ENCODE results near the gene CDR2.

Gene CDR2

DNA sequence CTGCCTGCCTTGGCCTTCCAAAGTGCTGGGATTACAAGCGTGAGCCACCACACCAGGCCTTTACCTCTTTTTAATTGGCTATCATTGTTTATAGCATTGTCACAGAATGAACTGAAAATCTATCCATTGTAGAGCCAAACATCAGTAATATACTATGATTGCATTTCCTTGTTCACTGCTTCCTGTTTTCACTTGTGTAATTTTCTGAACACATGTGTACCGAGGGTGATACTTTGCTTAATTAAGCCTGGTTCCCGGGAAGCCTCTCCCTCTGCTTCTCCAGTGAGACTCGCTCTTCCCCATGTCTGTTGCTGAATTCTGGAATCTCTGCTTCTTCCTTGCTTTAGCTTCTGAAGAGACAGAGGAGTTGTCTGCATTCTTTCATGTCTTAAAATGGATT is 44.1 kb downstream of the CDR2 start:
- Histone ChIP-seq H3K27me3 (replicated peaks; ENCODE audit: insufficient read depth, low read length) (no peaks in the 10 kb centered on the region), H3K27ac (ENCODE audit: low read length) (no peak overlapping the region), H2AFZ (ENCODE audit: low read length) (no peak overlapping the region), H3K4me1 (ENCODE audit: low read length) (no peaks in the 10 kb centered on the region), H3K9me2 (replicated peaks; ENCODE audit: insufficient read depth, low read length) (no peaks in the 10 kb centered on the region), H3K36me3 (replicated peaks; ENCODE audit: insufficient read depth, low read length) (peaks cover 14% of the 10 kb centered on the region), H3F3A (ENCODE audit: insufficient read depth, low read length) (no peaks in the 10 kb centered on the region), H3K4me2 (ENCODE audit: low read depth, low read length) (no peak overlapping the region), H3K79me2 (ENCODE audit: low read length) (no peaks in the 10 kb centered on the region), H3K4me3 (ENCODE audit: low read length) (no peak overlapping the region), H3K9me3 (replicated peaks; ENCODE audit: insufficient read depth, low read length) (no peaks in the 10 kb centered on the region), H4K20me1 (ENCODE audit: insufficient read depth, low read length) (no peaks in the 10 kb centered on the region), H3K9ac (ENCODE audit: low read length) (no peak overlapping the region)
- no peak for DNase-seq
- no peak for TF ChIP-seq EZH2 (optimal IDR thresholded peaks at IDR 0.05; ENCODE audit: low read depth, low read length)
- TF ChIP-seq, protein P1, sequence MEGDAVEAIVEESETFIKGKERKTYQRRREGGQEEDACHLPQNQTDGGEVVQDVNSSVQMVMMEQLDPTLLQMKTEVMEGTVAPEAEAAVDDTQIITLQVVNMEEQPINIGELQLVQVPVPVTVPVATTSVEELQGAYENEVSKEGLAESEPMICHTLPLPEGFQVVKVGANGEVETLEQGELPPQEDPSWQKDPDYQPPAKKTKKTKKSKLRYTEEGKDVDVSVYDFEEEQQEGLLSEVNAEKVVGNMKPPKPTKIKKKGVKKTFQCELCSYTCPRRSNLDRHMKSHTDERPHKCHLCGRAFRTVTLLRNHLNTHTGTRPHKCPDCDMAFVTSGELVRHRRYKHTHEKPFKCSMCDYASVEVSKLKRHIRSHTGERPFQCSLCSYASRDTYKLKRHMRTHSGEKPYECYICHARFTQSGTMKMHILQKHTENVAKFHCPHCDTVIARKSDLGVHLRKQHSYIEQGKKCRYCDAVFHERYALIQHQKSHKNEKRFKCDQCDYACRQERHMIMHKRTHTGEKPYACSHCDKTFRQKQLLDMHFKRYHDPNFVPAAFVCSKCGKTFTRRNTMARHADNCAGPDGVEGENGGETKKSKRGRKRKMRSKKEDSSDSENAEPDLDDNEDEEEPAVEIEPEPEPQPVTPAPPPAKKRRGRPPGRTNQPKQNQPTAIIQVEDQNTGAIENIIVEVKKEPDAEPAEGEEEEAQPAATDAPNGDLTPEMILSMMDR (IDR thresholded peaks at IDR 0.05; ENCODE audit: low read length): no peak
- no peak for TF ChIP-seq EZH2phosphoT487 (IDR thresholded peaks at IDR 0.05; ENCODE audit: low read length)

DNA sequence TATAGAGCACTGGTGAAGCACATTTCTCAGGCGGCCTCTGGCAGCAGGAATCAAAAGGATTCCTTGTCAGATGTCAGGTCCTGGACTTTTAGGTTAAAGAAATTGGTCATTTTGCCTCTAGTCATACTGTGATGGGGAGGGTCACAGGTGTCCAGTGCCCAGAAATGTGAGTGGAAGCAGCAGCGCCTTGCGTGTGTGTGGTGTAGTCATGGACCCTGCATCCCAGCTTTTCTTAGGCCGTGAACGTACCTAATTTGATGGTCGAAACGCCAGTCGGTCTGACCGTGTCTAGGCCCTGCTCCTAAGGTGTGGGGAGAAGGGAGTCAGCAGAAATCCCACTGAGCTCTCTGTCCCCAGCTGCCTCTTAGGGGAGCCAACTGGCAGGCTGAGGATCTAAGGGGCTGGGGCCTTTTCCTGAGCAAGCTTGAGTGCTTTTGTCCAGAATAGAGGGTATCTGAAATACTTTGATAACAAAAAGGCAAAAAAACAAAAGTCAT is 45.2 kb downstream of the CDR2 start:
- Histone ChIP-seq H3K9me3 (replicated peaks; ENCODE audit: insufficient read depth, low read length) (no peaks in the 10 kb centered on the region), H3K27ac (ENCODE audit: low read length) (no peak overlapping the region), H3K9me2 (replicated peaks; ENCODE audit: insufficient read depth, low read length) (no peaks in the 10 kb centered on the region), H3K4me2 (ENCODE audit: low read depth, low read length) (no peak overlapping the region), H3K9ac (ENCODE audit: low read length) (no peak overlapping the region), H3K4me3 (ENCODE audit: low read length) (no peak overlapping the region), H3K4me1 (ENCODE audit: low read length) (no peaks in the 10 kb centered on the region), H3F3A (ENCODE audit: insufficient read depth, low read length) (no peaks in the 10 kb centered on the region), H2AFZ (ENCODE audit: low read length) (no peak overlapping the region), H3K27me3 (replicated peaks; ENCODE audit: insufficient read depth, low read length) (no peaks in the 10 kb centered on the region), H3K36me3 (replicated peaks; ENCODE audit: insufficient read depth, low read length) (peaks cover 8% of the 10 kb centered on the region), H3K79me2 (ENCODE audit: low read length) (no peaks in the 10 kb centered on the region), H4K20me1 (ENCODE audit: insufficient read depth, low read length) (no peaks in the 10 kb centered on the region)
- DNase-seq: no peak
- TF ChIP-seq, protein P1 (IDR thresholded peaks at IDR 0.05; ENCODE audit: low read length): no peak
- TF ChIP-seq EZH2 (optimal IDR thresholded peaks at IDR 0.05; ENCODE audit: low read depth, low read length) (no peak), EZH2phosphoT487 (IDR thresholded peaks at IDR 0.05; ENCODE audit: low read length) (no peak)

DNA sequence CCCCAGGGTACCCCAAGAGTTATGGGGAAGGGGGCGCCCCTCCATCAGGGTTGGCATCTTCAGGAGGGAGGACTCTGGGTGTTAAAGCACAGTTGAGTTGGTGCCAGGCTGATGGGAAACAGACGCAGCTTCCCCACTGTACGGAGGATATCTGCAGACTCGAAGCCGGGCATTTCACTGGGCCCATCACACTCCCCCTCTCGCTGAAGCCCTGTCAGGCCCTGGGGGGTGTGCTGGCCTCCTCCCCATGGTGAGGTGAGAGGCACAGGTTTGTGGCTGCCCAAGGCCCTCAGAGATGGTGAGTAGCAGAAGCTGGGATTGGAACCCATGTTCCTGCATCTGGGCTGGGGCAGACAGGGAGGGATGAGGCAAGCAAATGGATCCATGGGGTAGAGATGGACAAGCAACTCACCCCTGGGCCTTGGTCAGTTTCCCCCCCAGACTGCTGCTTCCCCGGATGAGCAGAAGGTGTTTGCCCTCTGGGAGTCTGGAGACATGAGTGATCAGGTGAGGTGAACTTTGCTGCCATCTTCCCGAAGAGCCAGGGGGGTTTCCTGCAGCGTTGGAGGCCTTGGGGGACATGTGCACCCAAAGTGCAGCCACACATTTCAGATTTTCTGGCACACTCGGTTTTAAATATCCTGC is 46.2 kb downstream of the CDR2 start:
- Histone ChIP-seq H3K4me3 (ENCODE audit: low read length) (no peak overlapping the region), H3K9ac (ENCODE audit: low read length) (no peak overlapping the region), H2AFZ (ENCODE audit: low read length) (no peak overlapping the region), H3F3A (ENCODE audit: insufficient read depth, low read length) (no peaks in the 10 kb centered on the region), H3K4me1 (ENCODE audit: low read length) (no peaks in the 10 kb centered on the region), H3K4me2 (ENCODE audit: low read depth, low read length) (no peak overlapping the region), H3K27me3 (replicated peaks; ENCODE audit: insufficient read depth, low read length) (no peaks in the 10 kb centered on the region), H4K20me1 (ENCODE audit: insufficient read depth, low read length) (no peaks in the 10 kb centered on the region), H3K9me2 (replicated peaks; ENCODE audit: insufficient read depth, low read length) (no peaks in the 10 kb centered on the region), H3K27ac (ENCODE audit: low read length) (no peak overlapping the region), H3K9me3 (replicated peaks; ENCODE audit: insufficient read depth, low read length) (no peaks in the 10 kb centered on the region), H3K36me3 (replicated peaks; ENCODE audit: insufficient read depth, low read length) (no peaks in the 10 kb centered on the region; the same call in 1 of the 2 replicates), H3K79me2 (ENCODE audit: low read length) (no peaks in the 10 kb centered on the region)
- DNase-seq: no peak
- no peak for TF ChIP-seq EZH2 (optimal IDR thresholded peaks at IDR 0.05; ENCODE audit: low read depth, low read length)

DNA sequence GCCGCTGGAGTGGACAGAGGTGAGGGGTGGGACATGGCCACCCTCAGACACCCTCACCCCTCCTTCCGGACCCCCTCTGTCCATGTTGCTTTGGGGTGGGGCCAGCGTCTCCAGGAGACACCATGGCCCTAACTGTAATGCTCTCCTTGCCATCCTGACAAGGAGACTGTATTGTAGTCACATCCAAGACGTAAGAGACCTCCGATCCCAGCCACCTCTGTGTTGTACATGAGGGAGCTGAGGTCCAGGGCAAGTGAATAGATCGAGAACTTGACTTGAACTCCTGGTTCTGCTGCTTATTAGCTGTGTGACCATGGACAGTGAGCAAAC is 47.0 kb downstream of the CDR2 start:
- Histone ChIP-seq H3K4me1 (ENCODE audit: low read length) (no peaks in the 10 kb centered on the region), H3K79me2 (ENCODE audit: low read length) (no peaks in the 10 kb centered on the region), H2AFZ (ENCODE audit: low read length) (no peak overlapping the region), H3K9me3 (replicated peaks; ENCODE audit: insufficient read depth, low read length) (no peaks in the 10 kb centered on the region), H3K9me2 (replicated peaks; ENCODE audit: insufficient read depth, low read length) (no peaks in the 10 kb centered on the region), H3K27ac (ENCODE audit: low read length) (no peak overlapping the region), H4K20me1 (ENCODE audit: insufficient read depth, low read length) (no peaks in the 10 kb centered on the region), H3K27me3 (replicated peaks; ENCODE audit: insufficient read depth, low read length) (no peaks in the 10 kb centered on the region), H3K9ac (ENCODE audit: low read length) (no peak overlapping the region), H3K36me3 (replicated peaks; ENCODE audit: insufficient read depth, low read length) (no peaks in the 10 kb centered on the region; the same call in 1 of the 2 replicates), H3K4me3 (ENCODE audit: low read length) (no peak overlapping the region), H3F3A (ENCODE audit: insufficient read depth, low read length) (no peaks in the 10 kb centered on the region), H3K4me2 (ENCODE audit: low read depth, low read length) (no peak overlapping the region)
- TF ChIP-seq, protein P1 (IDR thresholded peaks at IDR 0.05; ENCODE audit: low read length): no peak
- no peak for TF ChIP-seq EZH2phosphoT487 (IDR thresholded peaks at IDR 0.05; ENCODE audit: low read length)
- no peak for TF ChIP-seq EZH2 (optimal IDR thresholded peaks at IDR 0.05; ENCODE audit: low read depth, low read length)
- DNase-seq: no peak

Measured in MM.1S (cell line).